GM10266 (cell line): ENCODE data around the gene PPP1R12C.

ENCODE experiments used
- DNase-seq: peaks from one replicate; pipeline ENCODE4 v3.0.0; 2012; ENCODE audit errors: extremely low spot score
- TF ChIP-seq, protein P1 (sequence below): IDR thresholded peaks from 2 replicates; pipeline ENCODE4 v1.5.1; 2012; ENCODE audit warnings: mild to moderate bottlenecking, low read depth; ENCODE audit not compliant: control insufficient read depth, insufficient read depth; ENCODE audit errors: missing control alignments

The PPP1R12C gene

DNA sequence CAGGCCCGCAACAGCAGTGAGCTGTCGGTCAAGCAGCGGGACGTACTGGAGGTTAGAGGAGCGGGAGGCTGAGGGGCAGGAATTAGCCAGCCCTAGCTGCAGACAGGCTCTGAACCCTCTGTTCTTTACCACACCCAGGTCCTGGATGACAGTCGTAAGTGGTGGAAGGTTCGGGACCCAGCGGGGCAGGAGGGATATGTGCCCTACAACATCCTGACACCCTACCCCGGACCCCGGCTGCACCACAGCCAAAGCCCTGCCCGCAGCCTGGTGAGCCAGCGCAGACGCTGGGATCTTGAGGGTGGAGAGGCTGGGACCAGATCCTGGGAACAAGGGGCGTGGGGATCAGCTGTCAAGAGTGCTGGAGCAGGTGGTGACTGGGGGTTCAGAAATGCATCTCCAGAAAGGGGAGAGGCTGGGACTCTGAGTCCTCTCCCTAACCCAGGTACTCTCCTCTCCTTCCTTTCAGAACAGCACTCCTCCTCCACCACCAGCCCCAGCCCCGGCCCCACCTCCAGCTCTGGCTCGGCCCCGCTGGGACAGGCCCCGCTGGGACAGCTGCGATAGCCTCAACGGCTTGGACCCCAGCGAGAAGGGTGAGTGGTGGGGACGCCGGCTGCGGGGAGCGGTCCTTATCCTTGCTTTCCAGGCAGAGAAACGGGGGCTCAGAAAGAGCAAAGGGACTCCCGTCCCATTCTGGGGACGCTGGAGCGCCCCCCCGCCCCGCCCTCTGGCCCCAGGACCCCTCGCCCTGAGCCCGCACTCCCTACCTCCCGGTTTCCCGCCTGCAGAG, 31.3 kb downstream of the PPP1R12C start:
- DNase-seq = no peak
- TF ChIP-seq, protein P1, sequence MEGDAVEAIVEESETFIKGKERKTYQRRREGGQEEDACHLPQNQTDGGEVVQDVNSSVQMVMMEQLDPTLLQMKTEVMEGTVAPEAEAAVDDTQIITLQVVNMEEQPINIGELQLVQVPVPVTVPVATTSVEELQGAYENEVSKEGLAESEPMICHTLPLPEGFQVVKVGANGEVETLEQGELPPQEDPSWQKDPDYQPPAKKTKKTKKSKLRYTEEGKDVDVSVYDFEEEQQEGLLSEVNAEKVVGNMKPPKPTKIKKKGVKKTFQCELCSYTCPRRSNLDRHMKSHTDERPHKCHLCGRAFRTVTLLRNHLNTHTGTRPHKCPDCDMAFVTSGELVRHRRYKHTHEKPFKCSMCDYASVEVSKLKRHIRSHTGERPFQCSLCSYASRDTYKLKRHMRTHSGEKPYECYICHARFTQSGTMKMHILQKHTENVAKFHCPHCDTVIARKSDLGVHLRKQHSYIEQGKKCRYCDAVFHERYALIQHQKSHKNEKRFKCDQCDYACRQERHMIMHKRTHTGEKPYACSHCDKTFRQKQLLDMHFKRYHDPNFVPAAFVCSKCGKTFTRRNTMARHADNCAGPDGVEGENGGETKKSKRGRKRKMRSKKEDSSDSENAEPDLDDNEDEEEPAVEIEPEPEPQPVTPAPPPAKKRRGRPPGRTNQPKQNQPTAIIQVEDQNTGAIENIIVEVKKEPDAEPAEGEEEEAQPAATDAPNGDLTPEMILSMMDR = no peak

DNA sequence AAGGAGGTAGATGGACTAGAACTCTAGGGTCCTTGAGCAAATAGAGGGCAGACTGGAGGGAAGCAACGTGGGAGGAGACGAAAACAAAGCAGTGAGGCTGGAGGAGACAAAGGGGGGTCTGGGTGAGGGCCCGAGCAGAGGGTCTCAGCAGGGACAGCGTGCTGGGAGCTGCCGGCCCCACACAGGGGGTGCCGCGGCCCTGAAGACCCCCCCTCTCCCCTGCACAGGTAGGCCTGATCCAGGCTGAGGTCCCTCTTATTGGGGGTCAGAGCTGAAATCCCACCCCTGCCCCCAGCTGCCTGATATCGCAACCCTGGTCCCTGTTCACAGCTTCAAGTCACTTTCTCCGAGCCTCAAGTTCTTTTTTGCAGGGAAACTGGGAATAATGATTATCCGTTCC, 33.0 kb downstream of the PPP1R12C start:
- no peak for DNase-seq
- TF ChIP-seq, protein P1 = no peak

DNA sequence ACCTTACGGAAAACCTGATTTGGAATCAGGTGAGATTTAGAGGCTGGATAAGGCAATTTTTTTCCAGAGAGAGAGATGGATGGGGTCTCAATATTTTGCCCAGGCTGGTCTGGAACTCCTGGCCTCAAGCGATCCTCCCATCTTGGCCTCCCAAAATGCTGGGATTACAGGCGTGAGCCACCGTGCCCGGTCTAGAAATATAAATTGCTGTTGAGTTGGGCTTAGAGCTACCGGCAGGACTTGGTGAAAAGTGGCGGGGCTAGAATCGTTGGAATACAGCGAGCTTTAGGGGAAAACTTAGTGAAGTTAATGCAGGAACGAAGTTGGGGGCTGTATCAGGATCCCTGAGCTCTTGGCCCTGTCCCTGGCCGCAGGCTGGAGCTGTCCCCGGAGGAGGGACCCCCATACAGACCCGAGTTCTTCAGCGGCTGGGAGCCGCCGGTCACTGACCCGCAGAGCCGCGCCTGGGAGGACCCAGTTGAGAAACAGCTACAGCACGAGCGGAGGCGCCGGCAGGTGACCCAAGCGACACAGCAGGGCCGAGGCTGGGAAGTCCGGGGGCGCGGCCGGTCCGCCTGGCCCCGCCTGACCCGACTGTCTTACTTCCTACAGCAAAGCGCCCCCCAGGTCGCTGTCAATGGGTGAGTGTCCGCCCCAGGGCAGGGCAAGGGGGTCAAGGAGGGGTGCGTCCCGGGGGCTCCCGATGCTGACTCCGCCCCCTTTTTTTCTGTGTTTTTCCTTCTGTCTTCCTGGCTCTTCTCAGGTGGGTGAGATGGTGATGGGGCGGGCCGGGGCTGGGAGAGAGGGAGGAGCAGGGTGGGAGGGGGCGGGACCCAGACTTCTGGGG, 34.2 kb downstream of the PPP1R12C start:
- TF ChIP-seq, protein P1 = no peak

DNA sequence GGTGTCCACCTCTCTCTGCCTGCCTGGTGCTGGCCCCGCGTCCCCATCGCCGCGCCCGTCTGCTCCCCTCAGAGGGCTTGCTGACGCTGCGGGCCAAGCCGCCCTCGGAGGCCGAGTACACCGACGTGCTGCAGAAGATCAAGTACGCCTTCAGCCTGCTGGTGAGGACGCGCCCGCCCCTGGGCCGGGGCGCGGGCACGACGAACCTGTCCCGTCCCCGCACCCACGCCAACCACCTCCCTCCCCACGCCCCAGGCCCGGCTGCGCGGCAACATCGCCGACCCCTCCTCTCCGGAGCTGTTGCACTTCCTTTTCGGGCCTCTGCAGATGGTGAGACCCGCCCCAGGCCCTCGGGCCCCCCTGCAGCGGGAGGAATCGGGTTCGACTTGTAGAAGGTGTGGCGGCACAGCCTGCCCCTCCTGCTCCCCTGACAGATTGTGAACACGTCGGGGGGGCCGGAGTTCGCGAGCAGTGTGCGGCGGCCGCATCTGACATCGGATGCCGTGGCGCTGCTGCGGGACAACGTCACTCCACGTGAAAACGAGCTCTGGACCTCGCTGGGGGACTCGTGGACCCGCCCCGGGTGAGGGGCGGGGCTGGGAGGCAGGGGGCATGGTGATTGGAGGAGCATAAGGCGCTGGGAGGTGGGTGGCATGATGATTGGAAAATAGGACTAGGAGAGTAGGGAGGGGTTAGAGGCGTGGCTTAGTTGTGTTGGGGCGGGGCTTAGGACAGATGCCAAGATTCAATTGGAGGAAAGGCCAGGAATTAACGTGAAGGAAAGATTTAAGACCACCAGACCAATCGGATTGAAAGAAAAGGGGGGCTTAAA, 35.2 kb downstream of the PPP1R12C start:
- TF ChIP-seq, protein P1 = no peak
- peak; percentile 79 for DNase-seq

More for the DNA sequence above, 34.2 kb downstream of the PPP1R12C start:
- DNase-seq = no peak

DNA sequence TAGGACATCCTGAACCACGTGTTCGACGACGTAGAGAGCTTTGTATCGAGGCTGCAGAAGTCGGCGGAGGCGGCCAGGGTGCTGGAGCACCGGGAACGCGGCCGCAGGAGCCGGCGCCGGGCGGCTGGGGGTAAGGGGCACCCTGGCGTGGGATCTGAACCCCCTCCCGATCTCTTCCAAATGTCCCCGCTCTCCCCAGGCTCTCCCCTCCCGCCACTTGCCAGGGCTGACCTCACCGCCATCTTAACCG, 35.7 kb downstream of the PPP1R12C start:
- DNase-seq = no peak
- TF ChIP-seq, protein P1 = no peak

DNA sequence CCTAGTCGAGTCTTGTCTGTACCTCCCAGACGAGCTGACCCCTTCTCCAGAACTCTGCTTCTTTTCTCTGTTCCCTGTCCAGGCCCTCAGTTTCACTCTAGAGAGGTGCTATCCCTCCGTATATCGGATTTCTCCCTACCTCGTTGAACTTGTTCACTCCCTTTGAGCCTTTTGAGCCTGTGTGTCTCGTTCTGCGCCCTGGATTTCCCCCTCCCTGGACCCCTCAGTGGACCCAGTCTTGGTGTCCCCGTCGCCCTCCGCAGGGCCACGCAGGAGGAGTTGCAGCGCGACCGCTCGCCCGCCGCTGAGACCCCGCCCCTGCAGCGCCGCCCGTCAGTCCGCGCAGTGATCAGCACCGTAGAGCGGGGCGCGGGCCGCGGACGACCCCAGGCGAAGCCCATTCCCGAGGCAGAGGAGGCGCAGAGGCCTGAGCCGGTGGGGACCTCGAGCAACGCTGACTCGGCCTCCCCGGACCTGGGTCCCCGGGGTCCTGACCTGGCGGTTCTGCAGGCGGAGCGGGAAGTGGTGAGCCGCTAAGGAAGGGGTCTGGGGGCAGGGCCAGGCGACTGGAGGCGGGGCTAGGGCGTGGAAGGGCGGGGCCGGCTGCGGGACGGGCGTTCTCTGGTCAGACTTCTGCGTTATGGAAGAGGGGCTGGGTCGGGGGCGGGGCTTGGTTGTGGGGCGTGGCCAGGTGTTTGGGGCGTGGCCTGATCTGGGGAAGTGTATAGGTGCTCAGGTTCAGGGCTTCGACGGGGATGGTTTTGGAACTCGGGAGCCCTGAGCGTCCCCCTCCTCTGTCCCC, 36.3 kb downstream of the PPP1R12C start:
- peak; percentile 99 for DNase-seq
- TF ChIP-seq, protein P1 = peak; percentile 3
